ENCODE results near the gene KRTAP10-10.
"Not testable (repeated sequence)": the region's sequence is repeated elsewhere in the genome, so short reads cannot be mapped to it uniquely, and the experiment has no call there.

The KRTAP10-10 gene

DNA sequence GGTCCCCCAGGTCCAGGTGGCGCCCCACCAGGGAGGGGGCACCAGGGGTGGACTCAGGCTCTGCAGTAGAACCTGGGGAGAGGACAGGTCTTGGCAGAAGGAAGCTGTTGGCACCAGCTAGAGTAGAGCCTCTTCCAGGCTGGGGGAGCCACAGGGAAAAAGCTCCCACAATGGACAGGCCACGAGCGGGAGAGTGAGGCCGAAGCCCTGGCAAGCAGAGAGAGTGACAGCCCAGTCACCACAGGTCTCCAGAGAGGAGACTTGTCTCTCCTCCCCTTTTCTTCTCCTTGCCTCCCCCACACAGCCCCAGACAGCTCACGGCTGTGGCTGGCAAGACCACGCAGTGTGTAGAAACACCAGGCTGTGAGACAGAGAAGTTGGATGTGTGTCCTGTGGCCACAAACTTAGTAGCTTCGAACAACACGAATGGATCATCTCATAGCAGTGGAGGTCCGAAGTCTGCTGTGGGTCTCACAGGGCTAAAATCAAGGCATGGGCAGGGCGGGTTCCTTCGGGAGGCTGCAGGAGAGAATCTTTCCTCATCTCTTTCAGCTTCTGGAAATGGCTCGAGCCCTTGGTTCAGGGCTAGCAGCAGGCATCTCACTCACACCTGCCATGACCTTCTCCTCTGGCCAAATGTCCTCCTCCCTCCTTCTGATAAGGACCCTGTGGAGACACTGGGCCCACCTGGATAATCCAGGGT, 14.0 kb downstream of the KRTAP10-10 start:
- DNase-seq (ENCODE audit: low spot score), result no peak

DNA sequence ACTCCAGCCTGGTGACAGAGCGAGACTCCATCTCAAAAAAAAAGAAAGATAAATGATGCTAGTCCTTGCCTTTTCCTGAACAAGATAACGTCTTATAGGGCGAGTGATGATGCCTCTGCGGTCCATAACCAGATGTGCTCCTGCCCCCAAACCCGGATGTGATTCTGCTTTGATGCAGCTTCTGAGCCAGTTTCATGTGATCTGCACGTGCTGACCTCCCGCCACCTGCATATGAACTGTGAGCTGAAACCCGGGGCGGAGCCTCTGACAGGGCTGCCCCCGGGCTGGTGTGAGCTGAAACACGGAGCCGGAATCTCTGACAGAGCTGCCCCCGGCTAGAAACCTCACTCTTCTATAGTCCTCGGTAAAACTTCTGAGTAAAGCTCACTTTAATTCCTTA, 16.0 kb downstream of the KRTAP10-10 start:
- no peak for DNase-seq (ENCODE audit: low spot score)

DNA sequence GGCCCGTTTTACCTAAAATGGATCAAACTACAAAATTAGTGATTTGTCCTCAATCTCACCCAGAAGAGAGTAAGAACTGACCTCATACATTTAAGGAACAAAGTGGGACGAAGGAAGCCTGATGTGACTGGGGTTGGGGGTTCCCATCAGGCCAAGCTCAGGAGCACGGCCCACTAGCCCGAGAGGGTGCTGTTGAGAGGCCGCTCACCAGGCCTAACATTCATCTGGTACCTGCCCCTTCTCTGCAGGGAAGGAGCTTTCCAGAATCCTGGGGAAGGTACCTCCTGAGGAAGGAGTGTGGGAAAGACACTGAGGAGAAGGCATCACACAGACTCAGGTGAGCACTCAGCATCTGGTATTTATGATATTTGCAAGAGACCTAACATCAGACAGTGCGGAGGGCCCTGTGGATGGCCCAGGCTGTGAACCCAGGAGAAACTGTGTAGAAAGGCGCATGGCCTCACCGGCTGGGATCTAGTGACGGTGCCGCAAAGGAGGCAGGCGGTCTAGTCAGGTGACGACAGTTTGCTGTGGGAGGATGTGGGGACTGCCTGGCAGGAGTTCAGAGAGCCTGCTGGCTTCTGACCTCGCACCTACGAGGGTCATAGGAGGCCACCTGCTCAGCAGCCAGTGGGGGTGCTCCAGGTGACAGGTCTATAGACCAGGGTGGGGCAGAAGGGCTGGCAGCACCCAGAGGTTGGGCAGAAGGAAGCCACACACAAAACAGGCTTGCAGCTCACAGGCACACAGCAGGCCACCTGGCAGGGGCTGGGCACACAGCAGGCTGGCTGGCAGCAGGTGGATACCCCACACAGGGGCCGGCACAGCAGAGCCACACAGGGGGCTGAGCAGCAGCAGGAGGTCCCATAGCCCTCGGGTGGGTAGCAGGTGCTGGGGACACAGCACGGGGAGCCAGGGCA, 16.8 kb downstream of the KRTAP10-10 start:
- no peak for DNase-seq (ENCODE audit: low spot score)

- no peak for DNase-seq (ENCODE audit: low spot score)
Observed at GRCh38 chr21:44654576-44655175, 17.5 kb downstream of the KRTAP10-10 start, which contains the start of gene KRTAP12-4. Gene KRTAP12-4 (minus strand): TSS chr21:44654659. CDS start chr21:44654614, 45 bp downstream.

DNA sequence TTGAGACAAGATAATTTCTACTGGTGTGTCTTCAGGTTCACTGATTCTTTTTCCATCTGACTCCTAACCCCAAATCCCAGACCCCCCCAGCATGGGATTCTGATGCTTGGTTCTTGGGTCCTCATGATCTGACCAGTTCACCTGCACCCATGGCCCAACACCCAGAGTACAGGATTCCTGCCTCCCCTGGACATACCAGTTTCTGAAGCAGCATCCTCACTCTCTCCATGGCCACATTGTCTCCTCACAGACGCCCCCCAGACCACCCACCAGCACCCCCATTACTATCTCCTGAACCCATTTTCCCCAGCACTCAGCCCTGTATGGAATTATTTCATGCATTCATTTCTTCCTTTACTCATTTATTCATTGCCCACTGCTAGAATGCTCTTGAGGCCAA, 19.7 kb downstream of the KRTAP10-10 start:
- no peak for DNase-seq (ENCODE audit: low spot score)

DNA sequence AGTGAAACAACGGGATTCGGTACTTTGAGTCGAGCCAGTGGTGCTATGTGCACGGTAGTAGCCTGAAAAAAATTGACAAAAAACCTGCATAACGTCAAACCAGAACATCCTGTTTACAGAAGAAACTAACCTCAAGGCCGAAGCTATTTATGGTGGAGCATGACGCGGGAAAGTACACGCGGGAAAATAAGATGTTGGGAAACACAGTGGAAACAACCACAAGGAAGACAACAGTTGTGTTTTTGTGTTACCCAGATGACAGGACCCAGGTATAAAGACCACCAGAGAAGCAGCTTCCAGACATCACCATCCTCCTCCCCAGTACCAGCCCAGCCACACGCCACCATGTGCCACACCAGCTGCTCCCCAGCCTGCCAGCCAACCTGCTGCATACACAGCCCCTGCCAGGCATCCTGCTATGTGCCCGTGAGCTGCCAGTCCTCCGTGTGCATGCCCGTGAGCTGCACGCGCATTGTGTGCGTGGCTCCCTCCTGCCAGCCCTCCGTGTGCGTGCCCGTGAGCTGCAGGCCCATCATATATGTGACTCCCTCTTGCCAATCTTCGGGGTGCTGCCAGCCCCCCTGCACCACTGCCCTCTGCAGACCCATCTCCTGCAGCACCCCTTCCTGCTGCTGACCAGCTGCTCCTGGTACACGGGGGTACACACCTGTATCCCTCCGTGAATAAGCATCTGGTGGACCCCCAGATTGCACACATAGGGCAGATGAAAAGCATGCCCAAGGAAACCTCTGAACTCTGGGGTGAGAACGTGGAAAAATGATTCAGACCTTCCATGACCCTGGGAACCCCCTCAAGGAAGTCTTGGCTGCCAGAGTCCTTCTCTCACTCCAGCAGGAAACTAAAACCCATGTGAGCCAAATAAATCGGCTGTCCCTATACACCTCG, 20.7 kb downstream of the KRTAP10-10 start, which contains the start of gene KRTAP12-3:
TSS of gene KRTAP12-3 (plus strand) at position 298 of the 906 bp plus-strand sequence. CDS start at position 346, 48 bp downstream.
- DNase-seq (ENCODE audit: low spot score), result no peak

DNA sequence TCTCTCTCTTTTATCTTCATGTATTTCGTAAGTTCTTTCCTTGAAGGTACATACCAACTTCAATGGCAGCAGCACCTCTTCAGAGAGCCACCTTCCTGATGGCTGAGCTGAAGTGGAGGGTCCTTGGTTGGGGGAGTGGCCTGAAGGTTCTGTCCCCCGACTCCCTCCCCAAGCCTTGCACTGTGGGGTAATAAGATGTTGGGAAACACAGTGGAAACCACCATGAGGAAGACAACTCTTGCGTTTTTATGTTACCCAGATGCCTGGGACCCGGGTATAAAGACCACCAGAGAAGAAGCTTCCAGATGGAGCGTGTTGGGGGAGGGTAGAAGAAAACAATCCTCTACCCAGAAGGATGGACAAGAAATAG, 21.4 kb downstream of the KRTAP10-10 start:
- no peak for DNase-seq (ENCODE audit: low spot score)

- DNase-seq (ENCODE audit: low spot score), result no peak
Observed at GRCh38 chr21:44658913-44659595, 21.9 kb downstream of the KRTAP10-10 start.

GRCh38 chr21:44661567-44661966, 24.4 kb downstream of the KRTAP10-10 start:
- DNase-seq (ENCODE audit: low spot score), result not testable (repeated sequence)

GRCh38 chr21:44664691-44665090, 27.5 kb downstream of the KRTAP10-10 start:
- DNase-seq (ENCODE audit: low spot score), result no peak

GRCh38 chr21:44666401-44667320, 29.5 kb downstream of the KRTAP10-10 start, which contains the start of gene KRTAP12-2:
Gene KRTAP12-2 (minus strand): TSS chr21:44666927. CDS start chr21:44666886, 41 bp downstream.
- DNase-seq (ENCODE audit: low spot score), result no peak

GRCh38 chr21:44667612-44668011, 30.5 kb downstream of the KRTAP10-10 start:
- no peak for DNase-seq (ENCODE audit: low spot score)

GRCh38 chr21:44670642-44671432, 33.7 kb downstream of the KRTAP10-10 start:
- no peak for DNase-seq (ENCODE audit: low spot score)

- no peak for DNase-seq (ENCODE audit: low spot score)
Observed at GRCh38 chr21:44671911-44672310, 34.8 kb downstream of the KRTAP10-10 start.

DNA sequence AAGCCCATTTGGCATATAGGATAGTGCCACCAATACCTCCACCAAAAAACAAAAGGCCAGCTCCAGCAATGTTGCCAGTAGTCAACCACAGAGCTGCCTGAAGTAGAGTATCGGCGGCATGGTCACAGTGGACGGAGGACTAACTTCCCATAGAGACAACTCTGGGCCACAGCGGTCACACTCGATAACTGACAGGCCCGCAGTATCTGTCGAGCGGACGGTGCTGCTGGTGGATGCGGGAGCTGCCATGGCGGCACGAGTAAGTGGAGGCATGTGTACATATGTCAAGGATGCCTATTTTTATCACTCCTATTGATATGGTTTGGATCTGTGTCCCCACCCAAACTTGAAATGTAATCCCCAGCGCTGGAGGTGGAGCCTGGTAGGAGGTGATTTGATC, 40.7 kb downstream of the KRTAP10-10 start:
- DNase-seq (ENCODE audit: low spot score), result no peak

GRCh38 chr21:44681152-44681551, 44.0 kb downstream of the KRTAP10-10 start:
- DNase-seq (ENCODE audit: low spot score), result no peak

- no peak for DNase-seq (ENCODE audit: low spot score)
Observed at GRCh38 chr21:44681861-44682579, 44.9 kb downstream of the KRTAP10-10 start, which contains the start of gene KRTAP12-1. Gene KRTAP12-1 (minus strand): TSS chr21:44682163. CDS start chr21:44682123, 40 bp downstream.

- no peak for DNase-seq (ENCODE audit: low spot score)
Observed at GRCh38 chr21:44682580-44683151, 45.5 kb downstream of the KRTAP10-10 start.
